GM23338 (cell line): ENCODE data around the gene SPATA9. TPM values are rescaled to one million over a fixed set of nuclear protein-coding genes. Genes with fewer than 3 reads are reported as not detected.

Experiments used
- ATAC-seq: fragments of 200-7000 bp; cut with Tn5 transposase; 3 replicates; pipeline ENCODE4 v1.9.1; 2020
- DNase-seq: peaks from one replicate; pipeline ENCODE4 v3.0.0-alpha.2; 2015; ENCODE audit warnings: low spot score
- H2AFZ ChIP-seq: fragments of 200-600 bp; sonication (generic); 2 replicates; pipeline ENCODE4 v1.8.0; 2016; ENCODE audit warnings: antibody characterized with exemption, mild to moderate bottlenecking, moderate library complexity
- H3F3A ChIP-seq: fragments of 200-600 bp; sonication (generic); replicated peaks from 2 replicates; pipeline ENCODE4 v1.8.0; 2017; ENCODE audit warnings: antibody characterized with exemption, mixed run types, low read depth
- H3K27ac ChIP-seq: fragments of 200-600 bp; sonication (generic); 2 replicates; pipeline ENCODE4 v1.6.1; 2016; ENCODE audit warnings: low read depth
- H3K27me3 ChIP-seq: fragments of 200-600 bp; sonication (generic); 2 replicates; pipeline ENCODE4 v1.8.0; 2016; ENCODE audit warnings: mild to moderate bottlenecking, mixed run types, moderate library complexity; ENCODE audit not compliant: insufficient read depth
- H3K36me3 ChIP-seq: fragments of 200-600 bp; sonication (generic); 2 replicates; pipeline ENCODE4 v1.8.0; 2016; ENCODE audit warnings: mild to moderate bottlenecking; ENCODE audit not compliant: insufficient read depth
- H3K4me1 ChIP-seq: fragments of 200-600 bp; sonication (generic); 2 replicates; pipeline ENCODE4 v1.8.0; 2016; ENCODE audit warnings: mild to moderate bottlenecking, moderate library complexity; ENCODE audit not compliant: insufficient read depth
- H3K4me2 ChIP-seq: fragments of 200-600 bp; sonication (generic); 2 replicates; pipeline ENCODE4 v1.7.1; 2017; ENCODE audit warnings: mixed run types
- H3K4me3 ChIP-seq: fragments of 200-600 bp; sonication (generic); 2 replicates; pipeline ENCODE4 v1.6.1; 2016; ENCODE audit warnings: mixed run types
- H3K79me2 ChIP-seq: fragments of 200-600 bp; sonication (generic); replicated peaks from 2 replicates; pipeline ENCODE4 v1.8.0; 2017; ENCODE audit warnings: mild to moderate bottlenecking; ENCODE audit not compliant: insufficient read depth
- H3K9me2 ChIP-seq: fragments of 200-600 bp; sonication (generic); 2 replicates; pipeline ENCODE4 v1.8.0; 2017; ENCODE audit not compliant: insufficient read depth
- H4K20me1 ChIP-seq: fragments of 200-600 bp; sonication (generic); replicated peaks from 2 replicates; pipeline ENCODE4 v1.8.0; 2017; ENCODE audit warnings: mild to moderate bottlenecking; ENCODE audit not compliant: insufficient read depth
- H3K27ac Mint-ChIP-seq: 2 replicates; pipeline ENCODE4 v1.8.0; 2020; ENCODE audit warnings: inconsistent platforms, mild to moderate bottlenecking, moderate library complexity, mixed read lengths
- H3K27me3 Mint-ChIP-seq: 3 replicates; pipeline ENCODE4 v1.8.0; 2022; ENCODE audit warnings: low read depth, mild to moderate bottlenecking, moderate library complexity, mixed read lengths, inconsistent platforms; ENCODE audit not compliant: insufficient read depth, poor library complexity
- H3K36me3 Mint-ChIP-seq: 3 replicates; pipeline ENCODE4 v1.8.0; 2021; ENCODE audit warnings: low read depth, mild to moderate bottlenecking, inconsistent platforms, moderate library complexity, mixed read lengths
- H3K4me1 Mint-ChIP-seq: 3 replicates; pipeline ENCODE4 v1.8.0; 2020; ENCODE audit warnings: mild to moderate bottlenecking, inconsistent platforms, mixed read lengths
- H3K4me3 Mint-ChIP-seq: 3 replicates; pipeline ENCODE4 v1.8.0; 2021; ENCODE audit warnings: moderate library complexity, mild to moderate bottlenecking, inconsistent platforms, mixed read lengths
- H3K9me3 Mint-ChIP-seq: 3 replicates; pipeline ENCODE4 v1.8.0; 2020; ENCODE audit warnings: moderate library complexity, mild to moderate bottlenecking, inconsistent platforms, mixed read lengths
- CREB1 ChIP-seq: fragments of 250-450 bp; sonication (Bioruptor Pico); IDR thresholded peaks from 2 replicates; pipeline ENCODE4 v1.5.0; 2020; ENCODE audit warnings: low read depth, mild to moderate bottlenecking, moderate library complexity
- CTCF ChIP-seq, 2 experiments: fragments of 200-600 bp in 1 of 2; sonication (generic) in 1 of 2; conservative IDR thresholded peaks; 2 replicates each; pipeline versions ENCODE4 v1.5.1 to v1.6.1; 2016 to 2017; ENCODE audit warnings: antibody characterized with exemption in 2 of 2, low read depth in 2 of 2, mild to moderate bottlenecking in 2 of 2, moderate library complexity in 1 of 2
- EZH2 ChIP-seq: fragments of 200-600 bp; sonication (generic); IDR thresholded peaks from one replicate; pipeline ENCODE4 v1.8.0; 2017; ENCODE audit warnings: antibody characterized with exemption, mild to moderate bottlenecking, low read depth; ENCODE audit not compliant: unreplicated experiment
- EZH2phosphoT487 ChIP-seq: fragments of 200-600 bp; sonication (generic); IDR thresholded peaks from one replicate; pipeline ENCODE4 v1.8.1; 2018; ENCODE audit warnings: antibody characterized with exemption; ENCODE audit not compliant: unreplicated experiment
- JUNB ChIP-seq: IDR thresholded peaks from one replicate; pipeline ENCODE4 v1.6.1; 2016; ENCODE audit warnings: antibody characterized with exemption; ENCODE audit not compliant: unreplicated experiment
- NANOG ChIP-seq: IDR thresholded peaks from 2 replicates; pipeline ENCODE4 v1.6.1; 2016; ENCODE audit warnings: antibody characterized with exemption, borderline replicate concordance
- POLR2AphosphoS5 ChIP-seq: IDR thresholded peaks from 2 replicates; pipeline ENCODE4 v1.6.1; 2016; ENCODE audit warnings: antibody characterized with exemption, low read depth
- REST ChIP-seq: IDR thresholded peaks from one replicate; pipeline ENCODE4 v1.6.1; 2018; ENCODE audit warnings: antibody characterized with exemption; ENCODE audit not compliant: unreplicated experiment
- STAT1 ChIP-seq: IDR thresholded peaks from one replicate; pipeline ENCODE4 v1.6.1; 2016; ENCODE audit warnings: antibody characterized with exemption; ENCODE audit not compliant: unreplicated experiment
- ZNF114 ChIP-seq: fragments of 250-450 bp; sonication (Bioruptor Pico); IDR thresholded peaks from 2 replicates; pipeline ENCODE4 v1.5.0; 2020; ENCODE audit warnings: mild to moderate bottlenecking, moderate library complexity
- ZNF331 ChIP-seq: fragments of 250-450 bp; sonication (Bioruptor Pico); IDR thresholded peaks from 2 replicates; pipeline ENCODE4 v1.5.0; 2020; ENCODE audit warnings: low read depth, mild to moderate bottlenecking, moderate library complexity
- polyA plus RNA-seq: library from polyadenylated mRNA; unstranded; fragments of >200 nt; fragmentation: Nextera tagmentation; extraction: Ambion mirVana; gene quantifications from 2 replicates; pipeline ENCODE4 v1.2.1, GENCODE V29; 2016
- total RNA-seq: library from RNA; depleted of rRNA; stranded (reverse); fragments of >200 nt; shearing (Covaris generic); gene quantifications from 2 replicates; pipeline ENCODE4 v1.2.3, GENCODE V29; 2014
- TF ChIP-seq, protein P1 (sequence below): IDR thresholded peaks from 2 replicates; pipeline ENCODE4 v1.6.1; 2016; ENCODE audit warnings: antibody characterized with exemption

Gene SPATA9
- total and polyA plus RNA-seq, 2 experiments from 2014 or later, result not detected

DNA sequence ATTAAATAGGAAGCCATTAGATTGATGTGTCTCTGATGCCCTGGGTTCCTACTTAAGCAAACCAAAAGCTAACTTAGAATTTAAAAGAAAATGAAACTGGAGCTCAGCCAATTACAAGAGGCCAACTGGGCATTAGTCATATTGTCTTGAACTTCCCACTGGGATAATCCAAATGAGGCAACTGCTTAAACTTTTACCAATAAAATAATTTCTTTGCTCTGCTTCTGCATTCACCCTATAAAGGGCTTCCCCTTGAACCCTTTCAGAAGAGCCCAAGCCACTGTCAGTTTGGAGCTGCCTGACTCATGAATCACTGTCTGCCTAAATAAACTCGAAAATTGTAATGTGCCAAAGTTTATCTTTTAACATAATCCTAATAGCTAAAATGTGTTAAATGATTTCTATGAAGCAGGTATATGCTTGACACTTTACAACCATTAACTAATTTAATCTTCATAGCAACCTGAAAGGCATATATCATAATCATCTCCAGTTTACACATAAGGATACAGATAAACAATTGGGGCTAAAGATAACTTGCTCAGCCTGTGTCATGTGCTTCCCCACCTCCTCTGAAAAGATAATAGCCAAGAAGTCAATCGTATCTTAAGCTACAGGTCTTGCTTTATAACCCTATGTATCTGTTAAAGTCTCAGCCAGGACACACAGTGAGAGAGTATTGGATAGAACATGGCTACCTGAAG lies 51.4 kb downstream of the SPATA9 start:
- no peak for DNase-seq
- Histone ChIP-seq H2AFZ (no peak overlapping the region; the same call in 1 of the 2 replicates), H3K4me2 (no peak overlapping the region), H3K27me3 (no peaks in the 10 kb centered on the region), H3K4me1 (no peaks in the 10 kb centered on the region), H3K4me3 (no peak overlapping the region), H3K79me2 (no peaks in the 10 kb centered on the region), H3F3A (no peaks in the 10 kb centered on the region), H3K27ac (no peak overlapping the region), H4K20me1 (no peaks in the 10 kb centered on the region), H3K9me2 (0 out of 2 replicates have a peak, but pooled peaks cover 11% of the 10 kb centered on the region), H3K36me3 (peaks cover 8% of the 10 kb centered on the region)
- Mint-ChIP-seq H3K27ac (no peak overlapping the region), H3K4me1 (no peaks in the 10 kb centered on the region), H3K4me3 (no peak overlapping the region), H3K9me3 (peaks cover 28% of the 10 kb centered on the region), H3K36me3 (peaks cover 26% of the 10 kb centered on the region), H3K27me3 (peaks cover 3% of the 10 kb centered on the region)
- no peak for ATAC-seq
- TF ChIP-seq, protein P1, sequence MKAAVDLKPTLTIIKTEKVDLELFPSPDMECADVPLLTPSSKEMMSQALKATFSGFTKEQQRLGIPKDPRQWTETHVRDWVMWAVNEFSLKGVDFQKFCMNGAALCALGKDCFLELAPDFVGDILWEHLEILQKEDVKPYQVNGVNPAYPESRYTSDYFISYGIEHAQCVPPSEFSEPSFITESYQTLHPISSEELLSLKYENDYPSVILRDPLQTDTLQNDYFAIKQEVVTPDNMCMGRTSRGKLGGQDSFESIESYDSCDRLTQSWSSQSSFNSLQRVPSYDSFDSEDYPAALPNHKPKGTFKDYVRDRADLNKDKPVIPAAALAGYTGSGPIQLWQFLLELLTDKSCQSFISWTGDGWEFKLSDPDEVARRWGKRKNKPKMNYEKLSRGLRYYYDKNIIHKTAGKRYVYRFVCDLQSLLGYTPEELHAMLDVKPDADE, result no peak
- TF ChIP-seq JUNB (no peak), ZNF331 (CRISPR knock-in tag) (no peak), POLR2AphosphoS5 (no peak), ZNF114 (no peak), NANOG (no peak)

DNA sequence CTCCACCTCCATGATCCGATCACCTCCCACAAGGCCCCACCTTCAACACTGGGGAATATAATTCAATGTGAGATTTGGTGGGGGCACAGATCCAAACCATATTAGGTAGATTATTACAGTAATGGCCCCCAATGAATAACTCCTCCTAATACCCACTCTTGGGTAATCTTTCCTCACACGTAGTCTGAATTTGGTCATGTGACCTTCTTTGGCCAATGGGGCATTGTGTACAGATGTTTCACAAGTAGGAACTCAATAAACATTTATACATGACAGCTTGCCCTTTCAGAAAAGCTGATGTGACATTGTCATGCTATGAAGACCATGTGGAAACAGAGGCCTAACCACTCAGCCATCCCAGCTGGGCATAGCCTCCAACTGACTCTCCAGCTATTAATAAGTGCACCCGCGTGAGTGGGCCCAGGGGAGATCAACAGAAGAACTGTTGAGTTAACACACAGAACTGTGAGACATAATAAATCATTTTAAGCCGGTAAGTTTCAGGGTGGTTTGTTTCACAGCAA lies 52.3 kb downstream of the SPATA9 start:
- Mint-ChIP-seq H3K27ac (no peak overlapping the region), H3K4me3 (no peak overlapping the region), H3K4me1 (no peaks in the 10 kb centered on the region), H3K36me3 (peaks cover 26% of the 10 kb centered on the region), H3K9me3 (peaks cover 28% of the 10 kb centered on the region), H3K27me3 (peaks cover 3% of the 10 kb centered on the region)
- no peak for DNase-seq
- Histone ChIP-seq H3F3A (no peaks in the 10 kb centered on the region), H3K27me3 (no peaks in the 10 kb centered on the region), H3K79me2 (no peaks in the 10 kb centered on the region), H3K36me3 (peaks cover 8% of the 10 kb centered on the region), H3K27ac (no peak overlapping the region), H3K9me2 (0 out of 2 replicates have a peak, but pooled peaks cover 11% of the 10 kb centered on the region), H3K4me3 (no peak overlapping the region), H4K20me1 (no peaks in the 10 kb centered on the region), H3K4me2 (no peak overlapping the region), H2AFZ (no peak overlapping the region), H3K4me1 (no peaks in the 10 kb centered on the region)
- no peak for ATAC-seq
- TF ChIP-seq POLR2AphosphoS5 (no peak), EZH2phosphoT487 (no peak), STAT1 (no peak), JUNB (no peak), REST (no peak), EZH2 (no peak), ZNF114 (no peak), CTCF (conservative IDR thresholded peaks at IDR 0.05; ENCODE audit: low read depth in 2 of 2) (no peak), CREB1 (CRISPR knock-in tag) (no peak)
